GM21360 (cell line): ENCODE data around the gene HSPB6.

ENCODE experiments used
- ATAC-seq: cut with Tn5 transposase; IDR thresholded peaks from one replicate; pipeline ENCODE4 v1.9.1; 2021; ENCODE audit warnings: mild to moderate bottlenecking, moderate library complexity; ENCODE audit not compliant: unreplicated experiment

HSPB6 gene

DNA sequence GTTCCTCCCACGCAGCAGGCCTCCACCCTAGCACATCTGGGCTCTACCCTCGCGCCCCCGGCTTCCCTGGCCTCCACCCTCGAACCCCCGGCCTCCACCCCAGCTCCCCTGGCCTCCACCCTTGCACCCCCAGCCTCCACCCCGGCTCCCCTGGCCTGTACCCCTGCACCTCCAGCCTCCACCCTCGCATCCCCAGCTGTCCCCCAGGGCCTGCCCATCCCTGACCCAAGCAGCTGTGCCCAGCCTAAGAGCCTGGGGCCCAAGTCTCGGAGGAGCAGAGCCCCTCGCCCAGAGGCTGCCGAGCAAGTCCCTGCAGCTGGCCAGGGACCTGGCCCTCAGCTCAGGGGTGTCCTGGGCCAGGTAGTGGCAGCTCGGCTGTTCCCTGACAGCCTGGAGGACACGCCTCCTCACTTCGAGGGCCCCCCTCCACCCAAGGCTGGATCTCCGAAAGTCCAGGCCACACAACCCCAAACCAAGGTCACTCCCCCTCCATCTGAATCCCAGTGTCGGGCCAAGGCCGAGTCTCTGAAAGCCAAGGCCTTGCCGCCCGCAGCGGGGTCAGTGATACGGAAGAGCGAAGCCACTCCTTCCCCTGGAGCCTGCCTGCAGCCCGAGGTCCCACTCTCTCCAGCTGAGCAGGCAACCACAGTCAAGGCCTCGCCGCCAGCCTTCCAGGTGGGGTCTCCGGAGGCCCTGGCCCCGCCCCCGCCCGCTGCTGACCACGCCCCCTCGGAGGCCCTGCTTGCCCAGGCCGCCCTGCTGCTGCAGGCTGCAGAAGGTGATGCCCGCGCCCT, 10.7 kb upstream of the HSPB6 start:
- no peak for ATAC-seq

DNA sequence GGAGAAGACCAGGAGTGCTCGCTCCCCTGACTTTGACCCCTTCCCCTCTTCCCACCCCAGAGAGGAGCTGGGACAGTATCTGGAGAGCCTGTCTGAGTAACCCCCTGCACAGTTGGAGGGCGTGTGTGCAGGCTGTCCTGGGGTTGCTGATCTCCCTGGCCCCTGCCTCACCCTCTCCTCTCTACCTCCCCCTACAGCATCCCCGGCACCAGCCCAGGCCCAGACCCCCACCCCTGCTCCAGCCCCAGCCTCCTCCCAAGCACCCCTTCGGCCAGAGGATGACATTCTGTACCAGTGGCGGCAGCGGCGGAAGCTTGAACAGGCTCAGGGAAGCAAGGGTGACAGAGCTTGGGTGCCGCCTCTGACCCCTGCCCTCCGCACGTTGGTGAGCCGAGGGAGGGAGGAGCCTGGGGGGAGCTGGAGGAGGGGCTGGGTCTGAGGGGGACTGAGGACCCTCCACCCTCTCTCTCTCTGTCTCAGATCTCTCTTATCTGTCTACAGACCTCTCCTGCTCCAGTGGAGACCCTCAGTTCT, 9.8 kb upstream of the HSPB6 start:
- no peak for ATAC-seq

DNA sequence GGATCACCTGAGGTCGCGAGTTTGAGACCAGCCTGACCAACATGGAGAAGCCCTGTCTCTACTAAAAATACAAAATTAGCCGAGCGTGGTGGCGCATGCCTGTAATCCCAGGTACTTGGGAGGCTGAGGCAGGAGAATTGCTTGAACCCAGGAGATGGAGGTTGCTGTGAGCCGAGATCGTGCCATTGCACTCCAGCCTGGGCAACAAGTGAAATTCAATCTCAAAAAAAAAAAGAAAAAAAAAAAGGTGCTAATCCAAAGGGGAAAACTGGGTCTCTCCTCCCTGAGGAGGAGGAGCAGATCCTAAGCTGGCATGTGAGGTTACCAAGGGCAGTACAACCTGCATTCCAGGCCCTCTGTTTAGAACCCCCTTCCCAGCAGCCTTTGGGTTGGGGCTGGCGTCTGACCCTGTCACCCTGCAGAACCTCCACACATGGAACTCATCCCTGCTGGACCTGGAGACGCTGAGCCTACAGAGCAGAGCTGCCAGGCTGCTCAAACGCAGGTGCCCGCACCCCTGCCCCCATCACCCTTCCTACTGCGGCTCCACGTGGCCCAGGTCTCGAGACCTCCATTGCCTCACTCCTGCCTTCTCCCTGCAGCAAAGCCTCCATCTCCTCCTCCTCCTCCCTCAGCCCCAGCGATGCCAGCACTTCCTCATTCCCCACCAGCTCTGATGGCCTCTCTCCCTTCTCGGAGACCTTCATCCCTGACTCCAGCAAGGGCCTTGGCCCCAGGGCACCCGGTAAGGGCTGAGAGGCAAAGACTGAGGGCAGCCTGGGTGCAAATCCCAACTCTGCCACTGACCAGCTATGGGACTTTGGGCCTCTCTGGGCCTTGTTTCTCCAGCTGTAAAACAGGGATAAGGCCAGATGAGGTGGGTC, 7.8 kb upstream of the HSPB6 start:
- ATAC-seq = no peak

DNA sequence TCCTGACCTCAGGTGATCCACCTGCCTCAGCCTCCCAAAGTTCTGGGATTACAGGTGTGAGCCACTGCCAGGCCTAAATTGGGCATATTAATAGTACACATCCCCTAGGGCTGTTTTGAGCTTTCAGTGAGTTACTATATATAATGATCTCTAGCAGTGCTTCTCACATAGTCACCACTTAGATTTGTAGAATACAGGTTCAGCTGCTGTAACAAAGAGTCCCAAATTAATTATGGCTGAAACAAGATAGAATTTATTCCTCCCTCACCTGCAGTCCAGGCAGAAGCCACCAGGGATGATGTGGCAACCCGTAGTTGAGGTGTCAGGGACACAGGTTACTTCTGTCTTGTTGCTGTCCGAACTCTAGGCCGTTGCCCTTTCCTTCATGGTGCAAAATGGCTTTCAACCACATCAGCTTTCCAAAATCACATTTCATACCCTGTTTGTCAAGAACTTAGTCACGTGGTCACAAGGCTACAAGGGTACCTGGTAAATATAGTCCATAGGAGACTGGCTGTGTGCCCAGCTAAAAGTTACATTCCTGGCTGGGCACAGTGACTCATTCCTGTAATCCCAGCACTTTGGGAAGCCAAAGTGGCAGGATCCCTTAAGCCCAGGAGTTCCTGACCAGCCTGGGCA, 4.0 kb upstream of the HSPB6 start:
- no peak for ATAC-seq

DNA sequence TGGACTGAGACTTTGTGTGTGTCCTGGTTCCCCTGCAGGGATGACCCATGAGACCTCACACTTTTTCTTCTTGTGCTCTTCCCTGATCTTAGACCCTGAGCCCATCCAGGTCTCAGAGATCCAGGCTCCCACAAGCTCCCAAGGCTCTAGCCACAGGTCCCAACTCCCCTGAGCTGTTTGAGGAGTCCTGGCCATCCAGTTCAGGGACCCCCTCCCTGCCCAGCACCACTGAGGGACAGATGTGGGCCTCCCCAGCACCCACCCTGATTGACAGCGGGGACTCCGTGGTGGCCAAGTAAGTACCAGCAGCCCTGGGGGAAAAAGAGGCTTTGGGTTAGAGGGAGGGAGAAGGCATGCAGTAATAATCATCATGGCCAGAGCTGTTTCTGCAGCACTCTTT, 2.9 kb upstream of the HSPB6 start:
- ATAC-seq = no peak

DNA sequence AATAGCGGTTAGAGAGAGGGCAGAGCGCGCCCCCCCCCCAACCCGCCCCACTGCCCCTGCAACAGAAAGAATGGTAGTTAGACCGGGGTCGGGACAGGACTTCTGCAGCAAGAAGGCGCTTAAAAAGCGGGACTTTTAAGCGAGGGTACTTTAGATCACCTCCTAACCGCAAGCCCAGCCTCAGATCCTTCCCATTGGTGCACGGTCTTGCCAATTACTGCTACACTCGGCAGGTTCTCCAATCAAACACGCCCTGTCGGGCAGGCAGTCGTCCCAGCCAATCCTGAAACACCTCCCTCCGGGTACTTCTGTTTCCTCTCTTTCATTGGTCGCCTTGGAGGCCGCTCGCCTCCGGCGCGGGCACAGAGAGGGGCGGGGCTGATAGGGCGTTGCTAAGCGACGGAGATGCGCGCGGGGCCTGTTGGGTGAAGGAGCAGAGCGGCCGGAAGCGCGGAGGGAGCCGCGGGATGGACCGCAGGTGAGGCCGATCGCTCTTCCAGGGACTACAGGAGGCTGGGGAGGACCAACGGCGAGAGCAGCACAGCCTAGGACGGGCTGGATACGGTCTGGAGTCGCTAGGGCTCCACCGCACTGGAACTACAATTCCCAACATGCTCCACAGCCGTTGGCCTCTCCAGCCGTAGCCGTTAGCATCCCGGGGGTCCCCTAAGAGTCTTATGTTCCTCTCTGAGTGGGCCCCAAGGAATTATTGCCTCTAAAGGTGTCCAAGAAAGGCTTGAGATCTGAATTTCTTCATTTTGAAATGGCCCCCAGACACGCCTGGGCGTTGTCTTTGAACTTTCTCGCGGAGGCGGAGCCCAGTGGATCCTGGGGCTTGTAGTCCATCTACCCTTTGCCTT, 1.1 kb upstream of the HSPB6 start, which contains the start of gene PROSER3:
Gene PROSER3, plus strand, starts transcription at position 428 of the 860 bp plus-strand sequence. Its CDS starts 40 bp downstream, at position 468.
- ATAC-seq = peak; percentile 86

DNA sequence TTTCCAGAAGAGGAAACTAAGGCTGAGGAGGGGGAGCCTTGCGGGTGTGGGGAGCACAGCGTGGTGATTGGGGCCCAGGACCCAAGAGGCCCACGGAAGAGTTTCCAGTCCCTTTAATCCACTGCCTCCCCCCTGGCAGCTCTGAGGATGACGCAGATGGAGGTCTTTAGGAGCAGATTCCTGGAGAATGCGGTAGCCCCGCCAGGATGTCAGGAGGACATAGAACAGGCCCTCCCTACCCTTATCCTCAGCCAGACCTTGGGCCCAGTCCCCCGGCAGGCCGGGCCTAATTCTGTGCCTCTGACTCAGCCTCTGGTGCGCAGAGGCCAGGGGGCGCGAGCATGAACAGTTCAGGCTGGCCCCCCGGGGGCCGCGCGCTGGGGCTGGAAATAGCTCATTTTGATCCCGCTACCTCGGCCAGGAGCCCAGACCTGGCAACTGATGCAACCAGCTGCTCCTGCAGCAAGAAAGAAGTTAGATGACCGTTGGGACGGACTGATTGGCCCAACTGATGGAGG, 461 bp upstream of the HSPB6 start:
- ATAC-seq = no peak

DNA sequence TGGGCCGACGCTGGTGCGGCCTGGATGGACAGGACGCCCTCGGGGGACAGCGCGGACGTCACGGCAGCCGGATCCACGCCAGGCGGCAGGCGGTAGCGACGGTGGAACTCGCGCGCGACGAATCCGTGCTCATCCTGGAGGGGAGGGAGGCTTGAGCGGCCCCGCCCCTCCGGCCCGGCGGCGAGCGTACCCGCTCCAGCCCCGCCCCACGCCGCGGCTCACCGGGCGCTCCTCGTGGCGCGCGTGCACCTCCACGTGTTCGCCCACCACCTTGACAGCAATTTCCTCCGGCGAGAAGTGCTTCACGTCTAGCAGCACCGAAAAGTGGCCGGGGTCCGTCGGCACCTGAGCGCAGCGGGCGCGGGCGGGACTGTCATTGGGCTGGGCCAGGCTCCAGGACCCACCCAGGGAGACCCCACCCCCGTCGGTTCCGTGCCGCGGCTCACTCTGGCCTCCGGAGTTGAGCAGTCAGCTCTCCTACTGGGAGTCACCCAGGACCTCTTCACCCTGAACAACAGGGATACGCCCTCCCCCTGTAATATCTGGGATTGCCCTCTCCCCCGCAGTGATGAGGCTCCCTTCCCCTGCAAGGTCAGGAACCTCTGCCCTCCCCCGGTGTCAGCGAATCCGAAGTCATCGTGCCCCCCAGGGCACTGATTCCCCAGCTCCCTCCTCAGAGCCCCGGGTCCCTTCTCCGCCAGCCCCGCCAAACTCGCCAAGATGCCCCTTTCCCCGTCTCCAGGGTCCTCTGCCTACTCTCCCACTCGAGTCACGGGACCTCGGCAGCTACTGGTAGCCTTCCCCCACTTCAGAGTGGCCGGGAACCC, 1.1 kb downstream of the HSPB6 start:
- ATAC-seq = no peak

DNA sequence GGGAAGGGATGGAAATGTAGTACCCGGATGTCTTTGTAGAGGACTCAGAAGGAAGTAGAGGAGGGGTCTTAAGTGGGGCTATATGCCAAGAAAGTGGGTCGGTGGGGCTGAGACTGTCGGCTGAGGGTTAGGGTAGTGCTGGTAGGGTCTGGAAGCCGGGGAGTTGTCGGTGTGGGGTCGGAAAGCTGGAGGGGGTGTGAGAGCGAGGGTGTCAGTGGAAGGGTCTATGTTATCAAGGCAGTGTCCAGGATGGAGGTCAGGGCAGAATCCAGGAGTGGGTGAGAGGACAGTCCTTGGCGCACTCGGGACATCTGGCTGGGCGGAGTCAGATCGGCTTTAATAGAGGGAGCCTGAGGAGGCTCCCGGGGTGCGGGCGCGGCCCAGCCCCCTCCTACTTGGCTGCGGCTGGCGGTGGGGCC, 1.7 kb downstream of the HSPB6 start:
- no peak for ATAC-seq

DNA sequence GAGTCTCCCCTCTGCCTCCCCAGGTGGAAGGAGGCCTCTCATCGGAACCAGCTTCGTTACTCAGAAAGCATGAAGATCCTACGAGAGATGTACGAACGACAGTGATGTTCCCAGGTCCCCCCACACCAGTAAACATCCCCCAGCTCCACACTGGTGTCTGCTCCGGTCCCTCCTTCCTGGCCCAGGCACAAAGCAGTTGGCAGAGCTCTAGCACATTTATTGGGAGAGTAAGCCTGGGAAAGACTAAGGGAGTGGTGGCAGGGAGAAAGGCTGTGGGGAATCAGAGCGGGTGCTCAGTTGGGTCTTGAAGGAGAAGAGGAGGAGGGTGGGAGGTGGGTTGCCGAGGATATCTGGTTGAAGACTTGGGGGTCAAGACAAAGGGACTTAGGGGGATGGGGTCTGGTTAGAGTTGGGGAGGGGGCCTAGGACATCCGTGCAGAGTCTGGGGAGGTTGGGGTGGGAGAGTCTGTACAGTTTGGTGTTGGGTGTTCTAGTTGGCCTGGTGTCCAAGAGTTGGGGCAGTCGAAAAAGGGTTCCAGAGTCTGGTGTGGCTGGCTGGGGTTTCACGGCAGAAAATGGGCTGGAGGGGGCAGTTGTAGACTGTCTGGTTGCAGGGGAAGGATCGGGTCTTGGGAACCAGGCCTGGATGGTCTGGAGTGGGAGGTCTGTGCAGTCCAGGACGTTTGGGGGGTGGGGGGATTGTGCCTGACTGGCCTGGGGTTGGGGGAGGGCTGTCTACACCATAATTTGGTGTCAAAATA, 2.3 kb downstream of the HSPB6 start:
- no peak for ATAC-seq

DNA sequence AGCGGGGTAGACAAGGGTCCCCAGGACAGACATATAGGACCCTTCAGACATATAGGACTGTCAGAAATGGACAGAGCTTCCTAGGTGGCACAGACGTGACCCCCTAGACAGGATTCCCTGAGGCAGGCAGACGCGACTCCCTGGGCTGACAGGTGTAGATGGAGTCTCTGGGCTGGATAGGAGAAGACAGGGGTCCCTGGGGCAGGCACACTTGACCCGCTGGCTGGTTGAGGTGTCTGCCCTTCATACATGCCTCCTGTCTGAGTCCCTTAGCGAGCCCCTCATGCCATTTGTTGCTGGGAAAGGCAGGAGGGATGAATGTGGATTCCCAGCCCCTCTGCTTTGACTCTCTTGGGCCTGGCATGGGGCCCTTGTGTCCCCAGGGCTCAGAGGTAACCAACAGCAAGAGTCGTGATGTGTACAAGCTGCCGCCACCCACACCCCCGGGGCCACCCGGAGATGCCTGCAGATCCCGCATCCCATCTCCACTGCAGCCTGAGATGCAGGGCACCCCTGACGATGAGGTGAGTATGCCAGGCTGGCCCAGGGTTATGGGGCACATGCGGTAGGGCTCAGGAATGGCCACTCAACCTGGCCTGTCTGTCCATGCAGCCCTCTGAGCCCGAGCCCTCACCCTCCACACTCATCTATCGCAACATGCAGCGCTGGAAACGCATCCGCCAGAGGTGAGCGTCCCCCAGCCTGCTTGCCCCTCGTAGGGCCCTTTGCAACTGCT, 3.0 kb downstream of the HSPB6 start:
- no peak for ATAC-seq

DNA sequence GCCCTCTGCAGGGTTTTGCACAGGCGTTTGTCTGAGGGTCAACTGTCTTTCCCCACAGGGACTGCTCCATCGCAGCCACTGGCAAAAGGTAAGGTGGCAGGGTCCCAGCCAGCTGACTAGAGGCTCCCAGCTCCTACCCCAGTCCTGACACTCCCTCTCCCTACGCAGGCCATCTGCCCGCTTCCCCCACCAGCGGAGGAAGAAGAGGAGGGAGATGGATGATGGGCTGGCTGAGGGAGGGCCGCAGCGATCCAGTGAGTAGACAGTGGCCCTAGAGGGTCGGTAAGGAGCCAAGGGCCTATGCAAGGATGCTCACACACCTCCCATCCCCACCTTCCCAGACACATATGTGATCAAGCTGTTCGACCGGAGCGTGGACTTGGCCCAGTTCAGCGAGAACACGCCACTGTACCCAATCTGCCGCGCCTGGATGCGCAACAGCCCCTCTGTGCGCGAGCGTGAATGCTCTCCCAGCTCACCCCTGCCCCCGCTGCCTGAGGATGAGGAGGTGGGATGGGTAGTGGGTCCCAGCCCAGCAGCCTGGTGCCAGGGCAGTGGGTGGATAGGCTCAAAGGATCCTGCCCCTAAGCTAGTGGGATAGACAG, 4.0 kb downstream of the HSPB6 start:
- no peak for ATAC-seq

DNA sequence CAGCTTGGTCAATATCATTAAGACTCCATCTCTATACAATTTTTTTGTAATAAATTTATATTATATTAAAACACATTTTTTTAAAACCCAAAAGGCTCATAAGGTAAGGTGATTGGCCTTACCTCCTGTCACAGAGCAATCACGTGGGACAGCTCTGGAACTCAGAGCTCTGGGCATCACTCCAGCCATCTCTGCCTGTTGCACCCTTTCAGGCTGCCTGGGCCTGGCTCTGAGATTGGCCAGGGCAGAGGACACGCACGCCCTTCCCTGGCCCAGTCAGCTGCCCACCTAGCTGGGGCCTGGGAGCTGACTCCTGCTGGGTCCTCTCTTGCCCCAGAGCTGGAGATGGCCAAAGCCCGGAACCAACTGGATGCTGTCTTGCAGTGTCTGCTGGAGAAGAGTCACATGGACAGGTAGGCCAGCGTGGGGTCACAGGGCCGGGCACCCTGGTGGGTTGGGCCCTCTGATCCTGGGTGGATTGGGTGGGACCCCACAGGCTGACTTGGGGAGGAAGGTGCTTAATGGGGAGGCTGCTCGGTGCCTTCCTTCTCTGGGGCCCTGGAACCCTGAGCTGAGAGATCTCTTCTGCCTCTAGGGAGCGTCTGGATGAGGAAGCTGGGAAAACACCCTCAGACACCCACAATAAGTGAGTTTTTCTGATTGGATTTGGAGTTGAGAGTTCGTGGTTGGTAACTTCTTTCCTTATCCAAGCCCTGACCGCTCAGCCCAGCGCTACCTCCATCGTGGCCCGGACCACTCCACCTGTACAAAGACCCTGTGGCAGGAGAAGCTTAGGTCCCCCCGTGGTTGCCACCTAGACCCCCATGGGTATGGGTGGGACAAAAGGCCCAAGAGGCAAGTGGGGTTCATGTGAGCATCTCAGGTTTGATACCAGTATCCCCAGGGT, 4.7 kb downstream of the HSPB6 start:
- ATAC-seq = no peak

DNA sequence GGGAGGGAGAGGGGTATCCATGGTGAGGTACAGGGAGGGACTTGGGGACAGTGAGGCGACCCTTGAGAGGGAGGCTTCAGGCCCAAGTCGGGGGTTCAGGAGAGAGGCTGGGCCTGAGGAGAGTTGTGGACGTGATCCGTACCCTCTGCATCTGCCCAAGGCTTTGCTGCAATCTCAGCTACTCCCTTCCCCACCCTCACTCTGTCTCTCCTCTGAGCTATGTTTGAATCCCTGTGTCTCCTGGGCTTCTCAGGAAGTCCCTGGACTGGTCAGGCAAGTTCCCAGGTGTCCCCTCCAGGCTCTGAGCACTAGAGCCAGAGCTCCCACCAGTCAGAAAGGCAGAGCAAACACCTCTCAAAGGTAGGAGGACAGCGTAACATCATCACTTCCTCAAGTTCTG, 6.7 kb downstream of the HSPB6 start:
- ATAC-seq = no peak

DNA sequence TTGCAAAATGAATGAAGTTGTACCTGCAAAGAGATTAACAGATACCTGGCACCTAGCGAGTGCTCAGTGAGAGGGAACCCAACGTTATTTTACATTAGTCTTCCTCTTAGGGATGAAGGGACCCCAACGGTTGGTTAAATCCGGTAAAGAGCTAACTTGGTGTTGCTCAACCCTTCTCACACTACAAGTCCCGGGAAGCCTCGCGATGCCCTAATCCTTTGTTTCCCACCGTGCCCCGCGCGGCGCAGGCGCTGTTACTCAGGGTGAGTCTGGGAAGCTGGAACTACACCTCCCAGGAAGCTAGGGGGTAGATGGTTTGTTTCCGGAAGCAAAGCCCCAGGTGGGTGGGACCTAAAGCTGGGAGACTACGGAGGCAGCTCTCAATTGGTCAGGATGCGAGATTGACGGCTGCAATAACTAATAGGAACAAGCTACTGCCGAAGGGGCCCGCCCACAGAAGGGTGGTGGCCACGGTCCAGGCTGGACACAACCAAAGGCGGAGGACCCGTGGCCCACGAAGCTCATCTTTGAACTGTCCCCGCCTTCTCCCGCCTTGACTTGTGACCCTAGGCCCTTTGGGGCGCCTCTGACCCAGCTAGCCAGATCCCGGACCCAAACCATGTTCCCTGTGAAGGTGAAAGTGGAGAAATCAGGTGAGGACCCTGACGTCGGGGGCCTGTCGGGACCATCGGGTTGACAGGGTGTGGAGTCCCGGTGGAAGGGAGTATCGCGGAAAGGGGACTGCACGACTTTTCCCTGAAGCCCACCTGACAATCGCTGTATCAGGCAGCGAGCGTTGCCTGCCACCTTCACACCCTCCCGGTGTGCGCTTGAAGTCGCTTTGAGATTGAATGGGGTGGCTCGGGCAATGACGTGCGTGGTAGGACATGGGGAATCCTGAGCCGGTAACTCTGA, 8.5 kb downstream of the HSPB6 start, which contains the start of gene LIN37:
Gene LIN37, plus strand, starts transcription at position 471 of the 915 bp plus-strand sequence. Its CDS starts 149 bp downstream, at position 620.
- ATAC-seq = peak; percentile 58
